Measurements from ENCODE around the gene C15orf40. TPM values are rescaled to one million over a fixed set of nuclear protein-coding genes. Genes with fewer than 3 reads are reported as not detected.

C15orf40 gene
- total and polyA plus RNA-seq, 9 of the 15 experiments (the other 6 are each of a cell fraction or from before 2014, with no cell fraction given), result 15.9 to 52.0 (median 27.0) TPM

GRCh38 chr15:83016906-83017305, 5.5 kb upstream of the C15orf40 start (continued):
- TF ChIP-seq ZMIZ1 (IDR thresholded peaks at IDR 0.05; ENCODE audit: low read depth in 2 of 2, low read length in 2 of 2) (no peak), BCL6 (CRISPR knock-in tag; IDR thresholded peaks at IDR 0.05) (no peak), NR3C1 (CRISPR knock-in tag; IDR thresholded peaks at IDR 0.05) (no peak), ASH1L (IDR thresholded peaks at IDR 0.05; ENCODE audit: borderline replicate concordance, low read depth, partially characterized antibody) (no peak), TEAD1 (CRISPR knock-in tag; IDR thresholded peaks at IDR 0.05) (no peak), ZBTB1 (CRISPR knock-in tag; IDR thresholded peaks at IDR 0.05; ENCODE audit: borderline replicate concordance, low read depth) (no peak)

- Histone ChIP-seq H3K9me3 (replicated peaks; ENCODE audit: control insufficient read depth, insufficient read depth, low read depth, low read length) (no peaks in the 10 kb centered on the region), H3K4me3 (no peak overlapping the region), H3K27ac (ENCODE audit: extremely low read depth, low read depth, low read length) (no peak overlapping the region), H3K79me2 (ENCODE audit: control insufficient read depth, insufficient read depth, low read length) (peaks cover 27% of the 10 kb centered on the region), H3K9me1 (ENCODE audit: control insufficient read depth, insufficient read depth, low read length) (no peaks in the 10 kb centered on the region), H3K36me3 (ENCODE audit: control insufficient read depth, insufficient read depth, low read length) (peaks cover 35% of the 10 kb centered on the region), H3K27me3 (ENCODE audit: control insufficient read depth in 2 of 2, insufficient read depth in 2 of 2, low read length in 2 of 2) (no peaks in the 10 kb centered on the region; a peak in 1 of 5 replicates), H3K4me2 (ENCODE audit: insufficient read depth, low read length) (no peak overlapping the region), H4K20me1 (replicated peaks; ENCODE audit: control insufficient read depth, insufficient read depth, low read length) (no peaks in the 10 kb centered on the region), H2AFZ (ENCODE audit: low read depth, low read length) (no peak overlapping the region), H3K9ac (ENCODE audit: insufficient read depth in 1 of 2, low read depth in 2 of 2, low read length in 2 of 2) (no peak overlapping the region), H3K4me1 (replicated peaks in 1 of 2; ENCODE audit: control insufficient read depth in 2 of 2, insufficient read depth in 2 of 2, low read length in 2 of 2) (peaks cover 20 to 24% of the 10 kb centered on the region in 2 experiments; a peak in 4 of 5 replicates)
- WGBS (ENCODE audit: insufficient coverage, low coverage, missing lambda C conversion rate), result 62% methylated on average over 4 of the region's 4 CpGs
- no TSS peak for BruUV-seq (replicated peaks)
- in situ Hi-C loops (cut with MboI), result no loop called here
- CTCF ChIA-PET (ENCODE audit: low intra/inter-chr PET ratio), result no interaction called here
- FAIRE-seq (no peak), DNase-seq (ENCODE audit: extremely low read depth in 1 of 4, low spot score in 3 of 4) (no peak), ATAC-seq (no peak)
- POLR2A ChIA-PET, result interaction anchor here (0.8 to 1.1 kb wide), 5 partner anchors 10 to 475 kb away, joined by 3 to 5 read pairs (median 4); partner anchors contain the start of gene RPS17
- intact Hi-C loops (cut with micrococcal nuclease), result no loop called here
- TF ChIP-seq ZNF57 (CRISPR knock-in tag; IDR thresholded peaks at IDR 0.05) (no peak), ZBTB1 (CRISPR knock-in tag; IDR thresholded peaks at IDR 0.05; ENCODE audit: borderline replicate concordance, low read depth) (no peak), IFI16 (CRISPR knock-in tag; IDR thresholded peaks at IDR 0.05) (no peak), TBP (optimal IDR thresholded peaks at IDR 0.05; ENCODE audit: low read depth, low read length) (no peak), MEIS2 (IDR thresholded peaks at IDR 0.05; ENCODE audit: partially characterized antibody) (no peak), HNRNPLL (IDR thresholded peaks at IDR 0.05; ENCODE audit: low read depth, low read length, poor library complexity, severe bottlenecking) (no peak), SMARCC2 (IDR thresholded peaks at IDR 0.05; ENCODE audit: low read depth) (no peak), ZNF24 (IDR thresholded peaks at IDR 0.05) (no peak), ZNF77 (CRISPR knock-in tag; IDR thresholded peaks at IDR 0.05) (no peak), THRB (CRISPR knock-in tag; conservative IDR thresholded peaks at IDR 0.05) (no peak), ZKSCAN3 (CRISPR knock-in tag; IDR thresholded peaks at IDR 0.05) (no peak)
Observed at GRCh38 chr15:83015361-83015760, 3.9 kb upstream of the C15orf40 start.

Data from K562 (cell line).